Urothelium cell line (cell line): ENCODE data around the gene KIF20B.

Experiments
- DNase-seq: peaks from one replicate; pipeline ENCODE4 v3.0.0; 2011; ENCODE audit warnings: low spot score, mixed read lengths
- FAIRE-seq: peaks from 2 replicates; lab custom pipeline; 2011; peaks lifted over from hg19 to GRCh38; lab: Jason Lieb, UNC

The KIF20B gene

DNA sequence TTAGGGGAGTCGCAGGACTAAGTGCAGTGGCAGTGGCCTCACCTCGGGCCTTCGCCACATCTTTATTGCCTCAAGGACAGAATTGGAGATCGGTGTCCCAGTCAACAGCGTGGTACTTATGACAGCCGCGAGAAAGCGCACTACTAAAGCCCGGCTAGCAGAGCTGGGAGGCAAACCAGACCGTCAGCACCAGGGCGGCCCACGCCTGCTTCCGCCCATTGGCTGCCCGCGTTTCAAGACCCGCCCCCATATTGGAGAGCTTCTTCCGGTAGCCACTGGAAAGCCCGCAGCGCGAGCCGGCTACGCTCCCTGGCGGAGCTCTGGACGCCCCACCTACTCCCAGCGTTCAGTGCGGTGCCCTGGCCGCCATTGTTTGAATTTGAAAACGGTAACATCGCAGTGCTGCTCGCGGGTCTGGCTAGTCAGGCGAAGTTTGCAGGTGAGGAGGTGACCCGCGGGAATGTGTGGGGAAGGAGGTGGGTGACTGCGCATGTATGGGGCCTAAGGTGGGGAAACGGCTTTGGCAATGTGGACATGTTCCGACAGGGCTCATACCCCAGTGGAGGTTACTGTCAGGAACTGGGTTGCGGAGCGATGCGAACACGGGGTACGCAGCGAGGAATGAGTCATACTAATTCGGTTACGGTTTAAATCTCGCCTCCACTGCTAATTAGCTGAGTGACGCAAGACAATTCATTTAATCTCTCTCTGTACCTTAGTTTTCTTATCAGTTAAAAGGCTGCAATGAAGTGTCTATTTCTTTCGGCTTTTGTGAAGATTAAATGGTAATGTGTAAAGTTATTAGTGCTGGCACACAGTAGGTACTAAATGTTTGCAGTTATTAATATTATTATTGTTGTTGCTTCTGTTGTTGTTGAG, at the start of gene KIF20B:
KIF20B (plus strand) TSS at position 349 of the 879 bp plus-strand sequence. CDS start 3,705 bp downstream, outside the sequence.
- FAIRE-seq: peak; percentile 78

DNA sequence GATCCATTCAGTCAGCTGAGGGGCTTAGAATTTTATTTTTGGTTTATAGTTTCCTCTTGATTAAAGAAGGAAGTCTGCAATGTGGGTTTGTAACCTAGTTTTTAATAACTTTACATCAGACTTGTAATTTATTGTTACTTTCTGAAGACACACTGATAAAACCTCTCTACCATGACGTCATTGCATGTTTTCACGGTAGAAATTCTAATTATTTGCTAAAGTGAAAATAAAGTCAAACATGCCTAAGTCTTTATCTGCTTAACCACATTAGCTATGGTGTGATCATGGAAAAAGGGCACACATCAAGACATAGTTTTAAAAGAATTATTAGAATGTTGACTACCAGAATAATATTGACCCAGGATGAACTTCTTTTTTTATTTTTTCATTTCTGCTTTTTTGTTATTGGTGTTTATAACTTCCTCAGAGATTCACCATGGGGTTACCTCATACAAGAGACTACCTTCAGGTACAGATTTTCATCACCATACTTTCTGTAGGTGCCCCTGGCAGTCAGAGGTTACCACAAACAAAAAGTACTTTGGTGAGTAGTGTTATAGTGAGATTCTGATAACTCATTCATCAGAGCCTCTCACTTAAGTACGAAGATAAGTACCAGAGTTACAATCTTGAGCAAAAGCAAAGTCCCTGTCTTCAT, 49.3 kb upstream of the KIF20B start:
- DNase-seq (no peak), FAIRE-seq (no peak)

More for the DNA sequence above, at the start of gene KIF20B:
- peak; percentile 97 for DNase-seq

DNA sequence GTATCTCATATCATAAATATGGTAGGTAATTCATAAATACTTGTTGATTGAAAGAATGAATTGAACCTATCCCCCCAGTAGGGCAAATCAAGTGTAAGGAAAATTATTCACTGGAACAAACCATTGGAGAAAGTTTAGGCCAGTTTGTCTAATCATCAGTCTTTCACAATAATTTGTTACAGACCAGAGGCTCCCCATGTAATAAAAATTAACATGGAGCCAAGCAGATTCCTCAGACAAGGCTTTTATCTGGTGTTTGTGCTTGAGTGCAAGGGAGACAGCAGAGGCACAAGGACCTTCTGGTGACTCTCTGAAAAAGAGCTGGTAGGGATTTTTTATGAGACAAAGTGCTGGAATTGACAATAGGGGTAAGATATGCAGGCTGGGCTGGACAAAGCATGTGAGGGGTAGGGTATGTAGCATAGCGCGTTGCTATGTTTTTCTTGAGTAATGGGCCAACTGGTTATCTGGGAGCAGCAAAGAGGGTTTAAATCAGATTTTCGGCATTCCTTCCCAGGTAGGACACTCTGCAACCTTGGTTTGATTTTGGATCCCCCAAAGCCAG, 48.5 kb upstream of the KIF20B start:
- FAIRE-seq: no peak
- peak; percentile 10 for DNase-seq

DNA sequence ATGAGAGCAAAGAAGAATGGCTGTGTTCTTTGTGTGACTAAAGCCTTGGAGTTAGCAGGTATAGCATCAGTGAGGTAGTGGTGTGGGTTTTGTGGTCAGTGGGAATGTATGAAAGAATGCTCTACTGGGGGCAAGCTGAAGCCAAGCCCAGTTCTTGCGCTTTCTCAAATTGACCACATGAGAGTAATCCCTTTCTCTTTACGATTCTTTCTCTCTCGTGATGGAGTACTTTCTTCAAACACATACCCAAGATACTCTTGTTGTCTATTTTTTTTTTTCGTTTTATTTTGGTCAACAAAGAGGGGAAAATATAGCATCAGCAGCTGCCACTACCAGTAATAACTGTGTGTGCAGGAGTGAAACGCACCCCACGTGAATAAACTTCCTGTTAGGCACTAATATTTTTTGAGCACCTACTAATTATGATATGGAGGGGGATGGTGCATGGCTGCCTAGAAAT, 48.0 kb upstream of the KIF20B start:
- DNase-seq (peak; percentile 77), FAIRE-seq (no peak)

DNA sequence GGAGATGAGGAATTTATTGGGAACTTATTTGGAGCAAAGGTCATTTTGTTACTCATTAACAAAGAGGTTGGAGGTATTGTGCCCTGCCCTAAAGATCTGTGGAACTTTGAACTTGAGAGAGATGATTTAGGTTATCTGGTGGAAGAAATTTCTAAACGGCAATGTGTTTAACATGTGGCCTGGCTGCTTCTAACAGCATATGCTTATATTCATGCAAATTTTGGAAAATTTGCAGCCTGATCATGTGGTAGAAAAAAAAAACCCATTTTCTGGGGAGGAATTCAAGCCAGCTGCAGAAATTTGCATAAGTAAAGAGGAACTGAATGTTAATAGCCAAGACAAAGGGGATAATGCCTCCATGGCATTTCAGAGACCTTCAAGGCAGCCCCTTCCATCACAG, 45.7 kb upstream of the KIF20B start:
- no peak for FAIRE-seq

DNA sequence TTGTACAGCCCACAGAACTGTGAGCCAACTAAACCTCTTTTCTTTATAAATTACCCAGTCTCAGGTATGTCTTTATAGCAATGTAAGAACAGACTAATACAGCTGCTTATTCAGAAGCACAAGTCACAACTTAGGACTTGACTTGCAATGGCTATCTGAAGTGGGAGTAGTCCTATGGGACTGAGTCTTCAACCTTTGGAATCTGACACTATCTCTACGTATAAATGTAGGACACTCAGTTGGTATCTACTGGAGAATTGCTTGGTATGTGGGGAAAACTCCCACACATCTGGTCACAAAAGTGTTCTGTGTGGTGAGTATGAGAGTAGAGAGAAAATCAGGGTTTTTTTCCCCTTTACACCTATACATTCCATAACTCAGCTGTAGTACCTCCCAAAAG, 44.1 kb upstream of the KIF20B start:
- no peak for DNase-seq

More for the DNA sequence above, 45.7 kb upstream of the KIF20B start:
- no peak for DNase-seq

GRCh38 chr10:89659143-89660131, 42.0 kb upstream of the KIF20B start:
- FAIRE-seq (no peak), DNase-seq (no peak)

More for the DNA sequence above, 44.1 kb upstream of the KIF20B start:
- no peak for FAIRE-seq

- FAIRE-seq (no peak), DNase-seq (no peak)
These were observed 38.8 kb upstream of the KIF20B start for GRCh38 chr10:89662596-89662995.

- FAIRE-seq (no peak), DNase-seq (no peak)
These were observed 38.2 kb upstream of the KIF20B start for GRCh38 chr10:89663144-89663543.

- no peak for DNase-seq
- no peak for FAIRE-seq
These were observed 37.2 kb upstream of the KIF20B start for GRCh38 chr10:89664203-89664602.

DNA sequence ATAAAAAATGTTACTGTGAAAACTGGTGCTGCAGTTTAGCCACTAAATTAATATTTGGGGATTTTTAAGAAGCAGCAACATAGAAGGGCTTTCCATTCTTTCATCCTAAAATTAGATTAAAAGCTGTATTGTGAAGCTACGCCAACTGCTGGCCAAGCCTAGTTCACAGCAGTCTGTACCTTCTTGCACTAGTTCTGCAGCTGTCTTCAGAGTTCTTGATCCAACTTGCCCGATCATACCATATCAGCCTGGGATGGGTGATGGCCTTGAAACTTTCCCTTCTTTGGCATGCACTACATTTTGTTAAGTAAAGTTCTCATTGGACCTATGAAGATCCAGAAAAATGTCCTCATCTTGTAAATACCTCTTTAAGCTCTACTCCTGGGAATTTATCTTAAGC, 36.1 kb upstream of the KIF20B start:
- FAIRE-seq: no peak

DNA sequence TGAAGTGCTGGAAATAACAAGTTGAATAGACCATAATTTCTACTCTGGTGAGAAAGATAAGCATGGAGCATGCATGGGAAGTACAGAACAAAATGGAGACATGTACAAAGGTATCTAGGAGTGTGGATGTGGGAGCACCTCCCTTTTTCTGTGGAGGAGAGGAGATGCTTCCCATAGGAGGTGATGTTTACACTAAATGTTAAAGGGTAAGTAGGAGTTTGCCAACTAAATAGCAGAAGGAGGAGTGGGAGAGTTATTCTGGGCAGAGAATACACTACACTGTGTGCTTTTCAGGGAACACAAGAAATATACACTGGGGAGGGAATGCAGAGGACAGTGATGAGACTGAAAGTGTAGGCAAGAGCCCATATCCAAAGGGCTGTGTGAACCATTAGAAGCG, 35.3 kb upstream of the KIF20B start:
- DNase-seq (no peak), FAIRE-seq (no peak)

More for the DNA sequence above, 36.1 kb upstream of the KIF20B start:
- no peak for DNase-seq

DNA sequence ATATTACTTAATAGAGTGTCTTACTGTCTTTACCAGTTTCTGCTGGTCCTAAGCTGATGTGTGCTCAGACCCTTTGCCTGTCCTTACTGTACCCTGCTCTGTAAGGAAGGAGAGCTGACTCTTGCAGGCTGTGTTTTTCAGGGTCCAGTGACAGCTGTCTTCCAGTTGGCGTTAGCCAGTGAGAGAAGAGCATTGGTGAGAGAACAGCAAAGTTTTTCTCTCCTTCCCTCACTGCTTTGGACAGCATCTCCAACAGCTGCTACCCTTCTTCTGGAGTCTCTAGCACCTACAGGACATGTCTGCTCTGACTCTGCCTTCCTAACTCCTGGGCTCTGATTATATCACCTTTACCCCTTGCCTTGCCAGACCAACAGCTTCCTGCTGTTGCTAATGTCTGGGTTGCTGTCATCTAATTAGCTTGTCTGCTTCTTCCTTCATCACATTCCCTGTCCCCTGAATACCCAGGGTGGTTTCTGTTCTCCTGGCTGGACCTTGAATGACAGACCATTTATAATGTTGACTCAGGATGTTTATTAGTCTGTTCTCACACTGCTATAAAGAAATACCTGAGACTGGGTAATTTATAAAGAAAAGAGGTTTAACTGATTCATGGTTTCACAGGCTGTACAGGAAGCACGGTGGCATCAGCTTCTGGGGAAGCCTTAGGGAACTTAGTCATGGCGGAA, 32.9 kb upstream of the KIF20B start:
- no peak for DNase-seq
- no peak for FAIRE-seq

- FAIRE-seq (no peak), DNase-seq (no peak)
These were observed 31.4 kb upstream of the KIF20B start for GRCh38 chr10:89669985-89670384.

- DNase-seq: no peak
- no peak for FAIRE-seq
These were observed 30.5 kb upstream of the KIF20B start for GRCh38 chr10:89670926-89671325.

DNA sequence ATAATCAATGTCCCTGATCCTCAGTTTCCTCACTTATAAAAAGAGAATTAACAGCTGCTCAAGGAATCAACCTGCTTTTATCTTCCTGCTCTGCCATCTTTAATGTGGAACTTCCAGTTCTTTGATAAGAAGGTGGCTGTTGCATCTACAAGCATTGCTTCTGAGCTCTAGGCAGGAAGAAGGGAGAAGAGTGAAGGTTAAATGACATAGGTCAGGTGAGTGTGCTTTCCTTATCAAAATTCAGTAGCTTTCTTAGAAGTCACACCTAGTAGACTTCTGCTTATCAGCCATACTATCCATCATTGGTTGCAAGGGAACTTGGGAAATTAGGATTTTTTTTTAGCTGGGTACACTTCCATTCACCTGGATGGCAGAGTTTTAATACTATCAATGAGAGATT, 24.0 kb upstream of the KIF20B start:
- DNase-seq: no peak
- no peak for FAIRE-seq

GRCh38 chr10:89679986-89680385, 21.4 kb upstream of the KIF20B start:
- DNase-seq: no peak

GRCh38 chr10:89683883-89684282, 17.5 kb upstream of the KIF20B start:
- FAIRE-seq (no peak), DNase-seq (no peak)

More at GRCh38 chr10:89679986-89680385, 21.4 kb upstream of the KIF20B start:
- FAIRE-seq: no peak

- DNase-seq (no peak), FAIRE-seq (no peak)
These were observed 16.8 kb upstream of the KIF20B start for GRCh38 chr10:89684604-89685003.

GRCh38 chr10:89685936-89686335, 15.5 kb upstream of the KIF20B start:
- DNase-seq (no peak), FAIRE-seq (no peak)
